Measurements from ENCODE around the gene ITGA6. TPM values are rescaled to one million over a fixed set of nuclear protein-coding genes. Genes with fewer than 3 reads are reported as not detected.

ITGA6 gene
- total and polyA plus RNA-seq, 2 donors (not counting 1 experiment from before 2014, with no cell fraction given) = 6.4 to 19.8 TPM

GRCh38 chr2:172399765-172400164 is 27.6 kb upstream of the ITGA6 start:
- TF ChIP-seq CTCF (conservative IDR thresholded peaks at IDR 0.05 in 1 of 2, IDR thresholded peaks at IDR 0.05 in 1 of 2; ENCODE audit: low read depth in 1 of 2, low read length in 2 of 2) = no peak
- no peak for TF ChIP-seq EZH2 (IDR thresholded peaks at IDR 0.05; ENCODE audit: low read length, missing control alignments)
- Histone ChIP-seq H3K4me2 (ENCODE audit: extremely low read depth, insufficient read depth, low read length) (no peak overlapping the region), H3K9ac (ENCODE audit: insufficient read depth, low read length) (no peak overlapping the region), H3K4me1 (ENCODE audit: control insufficient read depth, extremely low read depth, insufficient read depth, low read length) (no peaks in the 10 kb centered on the region), H4K20me1 (ENCODE audit: control insufficient read depth, extremely low read depth, insufficient read depth, low read length) (no peaks in the 10 kb centered on the region), H2AFZ (ENCODE audit: low read length) (no peak overlapping the region), H3K27ac (ENCODE audit: insufficient read depth, low read length) (no peak overlapping the region), H3K79me2 (ENCODE audit: control insufficient read depth, insufficient read depth, low read length) (no peaks in the 10 kb centered on the region), H3K27me3 (ENCODE audit: control insufficient read depth, insufficient read depth, low read length) (peaks cover 4% of the 10 kb centered on the region), H3K9me3 (ENCODE audit: control insufficient read depth, insufficient read depth, low read depth, low read length) (no peaks in the 10 kb centered on the region), H3K36me3 (ENCODE audit: control insufficient read depth, insufficient read depth, low read length) (no peaks in the 10 kb centered on the region), H3K4me3 (replicated peaks in 1 of 4; ENCODE audit: control extremely low read depth in 1 of 4, insufficient read depth in 1 of 4, low read depth in 3 of 4, low read length in 4 of 4) (no peak overlapping the region)
- no peak for DNase-seq (ENCODE audit: low read depth in 2 of 2)

GRCh38 chr2:172402198-172402597 is 25.2 kb upstream of the ITGA6 start:
- H3K4me1 ChIP-seq (ENCODE audit: control insufficient read depth, extremely low read depth, insufficient read depth, low read length) = no peaks in the 10 kb centered on the region

GRCh38 chr2:172403402-172403801 is 24.0 kb upstream of the ITGA6 start:
- DNase-seq (ENCODE audit: low read depth in 2 of 2) = no peak
- Histone ChIP-seq H3K27ac (ENCODE audit: insufficient read depth, low read length) (no peak overlapping the region), H3K4me3 (replicated peaks in 1 of 4; ENCODE audit: control extremely low read depth in 1 of 4, insufficient read depth in 1 of 4, low read depth in 3 of 4, low read length in 4 of 4) (no peak overlapping the region), H3K27me3 (ENCODE audit: control insufficient read depth, insufficient read depth, low read length) (no peaks in the 10 kb centered on the region), H3K9ac (ENCODE audit: insufficient read depth, low read length) (no peak overlapping the region), H3K79me2 (ENCODE audit: control insufficient read depth, insufficient read depth, low read length) (no peaks in the 10 kb centered on the region), H3K36me3 (ENCODE audit: control insufficient read depth, insufficient read depth, low read length) (no peaks in the 10 kb centered on the region), H4K20me1 (ENCODE audit: control insufficient read depth, extremely low read depth, insufficient read depth, low read length) (no peaks in the 10 kb centered on the region), H3K4me1 (ENCODE audit: control insufficient read depth, extremely low read depth, insufficient read depth, low read length) (no peaks in the 10 kb centered on the region), H2AFZ (ENCODE audit: low read length) (no peak overlapping the region), H3K4me2 (ENCODE audit: extremely low read depth, insufficient read depth, low read length) (no peak overlapping the region), H3K9me3 (ENCODE audit: control insufficient read depth, insufficient read depth, low read depth, low read length) (no peaks in the 10 kb centered on the region)
- TF ChIP-seq CTCF (conservative IDR thresholded peaks at IDR 0.05 in 1 of 2, IDR thresholded peaks at IDR 0.05 in 1 of 2; ENCODE audit: low read depth in 1 of 2, low read length in 2 of 2) (no peak), EZH2 (IDR thresholded peaks at IDR 0.05; ENCODE audit: low read length, missing control alignments) (no peak)

More at GRCh38 chr2:172402198-172402597, 25.2 kb upstream of the ITGA6 start:
- no peak overlapping the region for H3K9ac ChIP-seq (ENCODE audit: insufficient read depth, low read length)
- DNase-seq (ENCODE audit: low read depth in 2 of 2) = no peak
- H3K4me2 ChIP-seq (ENCODE audit: extremely low read depth, insufficient read depth, low read length) = no peak overlapping the region
- H3K79me2 ChIP-seq (ENCODE audit: control insufficient read depth, insufficient read depth, low read length) = no peaks in the 10 kb centered on the region
- no peaks in the 10 kb centered on the region for H3K9me3 ChIP-seq (ENCODE audit: control insufficient read depth, insufficient read depth, low read depth, low read length)
- no peaks in the 10 kb centered on the region for H3K27me3 ChIP-seq (ENCODE audit: control insufficient read depth, insufficient read depth, low read length)
- no peak for TF ChIP-seq CTCF (conservative IDR thresholded peaks at IDR 0.05 in 1 of 2, IDR thresholded peaks at IDR 0.05 in 1 of 2; ENCODE audit: low read depth in 1 of 2, low read length in 2 of 2)
- no peak for TF ChIP-seq EZH2 (IDR thresholded peaks at IDR 0.05; ENCODE audit: low read length, missing control alignments)
- no peaks in the 10 kb centered on the region for H3K36me3 ChIP-seq (ENCODE audit: control insufficient read depth, insufficient read depth, low read length)
- no peaks in the 10 kb centered on the region for H4K20me1 ChIP-seq (ENCODE audit: control insufficient read depth, extremely low read depth, insufficient read depth, low read length)
- no peak overlapping the region for H3K27ac ChIP-seq (ENCODE audit: insufficient read depth, low read length)
- H2AFZ ChIP-seq (ENCODE audit: low read length) = no peak overlapping the region
- H3K4me3 ChIP-seq (replicated peaks in 1 of 4; ENCODE audit: control extremely low read depth in 1 of 4, insufficient read depth in 1 of 4, low read depth in 3 of 4, low read length in 4 of 4) = no peak overlapping the region

All from fibroblast of lung (primary cell).